ENCODE results near the gene RBM8A. TPM values are rescaled to one million over a fixed set of nuclear protein-coding genes. Genes with fewer than 3 reads are reported as not detected.

RBM8A gene
- polyA plus RNA-seq, 10 donors: 113 to 144 (median 122) TPM

DNA sequence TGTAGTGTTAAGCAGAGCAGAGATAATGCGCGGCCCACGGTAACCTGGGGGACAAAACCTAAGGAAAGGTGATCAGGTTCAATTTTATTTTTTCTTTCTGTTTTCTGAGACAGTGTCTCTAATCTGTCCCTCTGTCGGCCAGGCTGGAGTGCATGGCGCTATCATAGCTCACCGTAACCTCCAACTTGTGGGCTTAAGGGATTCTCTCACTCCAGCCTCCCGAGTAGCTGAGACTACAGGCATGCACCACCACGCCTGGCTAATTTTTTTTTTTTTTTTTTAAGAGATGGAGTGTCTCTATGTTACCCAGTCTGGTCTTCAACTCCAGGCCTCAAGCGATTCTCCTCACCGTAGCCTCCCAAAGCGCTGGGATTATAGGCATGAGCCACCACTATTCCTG lies 40.9 kb downstream of the RBM8A start:
- DNase-seq: peak in 1 of 3 donors; percentile 27

DNA sequence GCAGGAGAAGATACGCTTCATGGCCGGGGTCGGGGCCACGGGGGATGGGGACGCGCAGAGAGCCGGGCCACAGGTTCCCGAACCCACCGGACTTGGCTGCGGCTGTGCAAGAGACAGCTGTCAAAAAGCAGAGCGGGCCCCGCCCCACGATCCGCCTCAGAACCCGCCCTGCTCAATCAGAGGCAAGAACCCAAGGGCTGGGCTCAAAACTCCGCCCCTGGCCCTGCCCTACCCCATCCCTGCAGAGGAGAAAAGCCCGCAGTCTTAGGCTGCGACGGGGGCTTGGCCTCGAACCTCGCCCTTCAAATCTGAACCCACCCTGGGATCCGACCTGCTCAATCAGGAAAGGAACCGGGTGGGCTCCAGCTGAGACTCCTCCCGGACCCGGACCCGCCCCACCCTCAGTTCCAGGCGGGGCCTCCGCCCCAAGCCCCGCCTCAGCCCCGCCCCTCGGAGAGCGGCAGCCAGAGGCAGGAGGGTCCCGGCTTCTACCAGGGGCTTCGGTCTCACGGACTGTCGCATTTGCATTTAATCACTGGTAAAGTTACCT lies 41.5 kb downstream of the RBM8A start, which contains the start of gene ANKRD35:
TSS of gene ANKRD35 (minus strand) at position 129 of the 550 bp plus-strand sequence. CDS start at position 21, 108 bp downstream.
- peak; percentile 57 to 93 (median 75) for DNase-seq

DNA sequence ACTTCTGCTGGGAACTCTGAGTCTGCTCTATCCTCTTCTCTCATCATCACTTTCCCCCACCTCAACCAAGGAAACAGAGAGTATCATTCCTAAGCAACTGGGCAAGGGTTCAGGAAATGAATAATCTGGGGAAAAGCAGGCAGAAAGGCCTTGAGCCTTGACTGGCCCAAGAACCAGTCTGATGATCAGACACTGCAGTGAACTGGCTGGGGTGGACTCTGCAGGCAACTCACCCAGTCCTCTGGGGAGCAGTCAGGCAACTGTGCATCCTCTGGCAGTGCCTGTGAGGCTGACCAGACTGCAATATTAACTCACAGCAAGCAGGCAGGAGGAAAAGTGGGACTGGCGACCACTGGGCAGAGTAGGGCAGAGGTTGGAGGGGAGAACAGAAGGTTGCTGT lies 42.6 kb downstream of the RBM8A start:
- DNase-seq: no peak

DNA sequence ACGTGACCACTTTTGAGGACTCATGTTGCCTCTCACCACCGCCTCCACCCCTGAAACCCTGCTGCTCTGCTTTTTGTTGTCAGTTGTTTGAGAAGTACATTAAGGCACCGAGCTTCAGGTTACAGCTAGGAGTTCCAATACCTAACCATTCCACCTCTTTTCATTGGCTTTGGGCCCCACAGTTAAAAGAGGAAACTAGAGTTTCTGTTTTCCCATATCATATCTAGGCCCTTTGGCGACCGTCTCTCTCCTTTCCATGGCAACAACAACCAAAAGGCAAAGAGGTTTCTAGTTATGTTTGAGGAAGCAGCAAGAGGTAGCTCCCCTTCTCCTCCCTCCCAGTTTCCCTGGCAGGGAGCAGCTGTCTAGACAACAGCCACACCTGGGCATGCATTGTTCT lies 47.5 kb downstream of the RBM8A start:
- DNase-seq: no peak

DNA sequence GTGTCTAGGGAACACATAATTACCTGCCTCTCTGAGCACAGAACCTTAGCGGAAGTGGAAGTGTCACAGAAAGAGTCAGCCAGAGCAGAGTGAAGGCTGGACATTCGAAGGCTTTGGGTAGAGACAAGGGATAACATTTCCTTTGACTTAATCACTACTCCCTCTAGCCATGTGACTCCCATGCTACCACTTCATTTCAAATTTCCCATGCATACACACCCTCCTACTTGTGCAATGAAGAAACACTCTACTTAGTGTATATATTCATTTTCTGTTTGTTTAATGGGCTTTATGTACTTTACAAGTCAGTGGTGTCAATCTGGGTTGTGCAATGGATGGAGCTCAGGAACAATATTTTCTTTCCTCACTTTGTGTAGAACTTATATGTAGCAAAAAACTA lies 48.6 kb downstream of the RBM8A start:
- DNase-seq: no peak

DNA sequence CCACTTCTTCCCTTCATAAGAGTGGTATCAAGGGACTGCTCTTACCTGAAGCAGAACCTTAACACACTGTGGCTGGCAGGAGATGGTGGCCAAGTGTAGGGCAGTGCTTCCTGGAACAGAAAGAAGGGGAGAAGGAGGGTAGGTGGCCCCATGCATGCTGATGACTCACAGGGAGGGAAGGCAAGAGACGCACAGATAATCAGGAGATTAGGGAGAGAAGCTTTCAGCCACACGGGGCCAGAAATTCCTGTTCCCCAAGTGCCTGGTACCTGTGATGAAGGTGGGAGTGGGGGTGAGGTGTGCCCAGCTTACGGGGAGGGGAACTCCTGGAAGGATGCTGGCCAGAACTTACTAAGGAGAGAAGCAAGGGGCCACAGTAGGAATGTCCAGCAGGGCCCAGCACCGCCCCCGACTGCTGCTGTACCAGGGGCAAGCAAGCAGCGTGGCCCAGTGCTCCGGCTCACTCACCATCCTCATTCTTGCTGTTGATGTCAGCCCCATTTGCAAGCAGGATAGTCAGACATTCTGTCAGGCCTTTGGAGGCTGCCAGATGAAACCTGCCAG lies 49.3 kb downstream of the RBM8A start:
- DNase-seq: no peak

DNA sequence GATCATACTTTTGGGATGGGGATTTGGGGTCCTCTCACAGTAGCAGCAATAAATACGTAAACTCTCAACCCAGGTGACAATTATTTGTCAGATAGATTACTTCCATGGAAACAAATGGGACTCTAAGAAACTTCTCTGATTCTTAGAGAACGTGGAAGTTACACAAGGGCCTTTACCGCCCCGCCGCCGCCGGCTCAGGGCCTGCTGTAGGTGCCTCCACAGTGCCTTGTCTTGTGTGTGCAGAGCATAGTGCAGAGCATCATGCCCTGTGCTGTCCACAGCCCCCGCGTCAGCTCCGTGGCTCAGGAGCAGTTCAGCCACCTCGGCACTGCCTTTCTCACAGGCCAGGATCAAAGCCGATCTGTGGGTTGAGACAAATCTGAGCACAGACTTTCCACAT lies 52.6 kb downstream of the RBM8A start:
- DNase-seq: no peak

DNA sequence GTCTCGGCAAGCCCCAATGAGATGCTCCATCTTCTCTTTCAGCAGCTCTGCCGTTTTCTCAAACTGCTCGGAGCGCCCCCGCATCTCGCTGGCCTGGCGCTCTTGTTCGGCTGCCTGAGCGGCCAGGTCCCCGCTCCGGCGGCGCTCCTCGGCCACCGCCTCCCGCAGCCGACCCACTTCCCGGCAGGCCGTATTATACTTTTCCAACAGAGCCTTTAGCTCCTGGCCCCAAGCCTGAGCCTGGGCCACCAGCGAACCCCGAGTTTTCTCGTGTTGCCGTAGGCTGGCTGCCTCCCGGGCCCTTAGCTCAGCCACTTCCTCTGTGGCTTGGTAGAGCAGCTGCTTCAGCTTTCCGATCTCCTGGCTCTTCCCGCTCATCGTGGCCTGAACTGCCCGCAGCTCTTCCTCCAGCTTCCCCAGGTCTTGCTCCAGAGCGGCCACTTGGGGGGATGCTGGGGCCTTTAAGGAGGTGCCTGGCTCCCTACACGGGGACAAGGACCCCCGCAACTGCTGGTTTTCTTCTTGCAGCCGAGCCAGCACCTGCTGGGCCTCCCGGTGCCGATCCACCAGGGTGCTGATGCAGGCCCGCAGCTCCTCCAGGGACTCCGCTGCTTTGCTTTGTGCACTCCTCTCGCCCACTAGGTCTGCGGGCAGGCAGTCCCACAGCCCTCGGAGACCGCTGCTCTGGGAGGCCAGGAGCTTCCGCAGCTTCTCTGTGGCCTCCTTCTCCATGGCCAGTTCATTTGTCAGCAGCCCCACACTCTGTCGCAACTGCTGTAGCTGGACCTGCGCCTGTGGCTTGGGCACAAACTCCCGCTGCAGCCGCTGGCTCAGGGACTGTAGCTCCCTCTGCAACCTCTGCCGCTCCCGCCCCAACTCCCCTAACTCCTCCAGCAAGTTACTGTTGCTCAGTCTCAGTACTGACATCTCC lies 55.0 kb downstream of the RBM8A start:
- peak in 2 of 3 donors; percentile 69 to 91 for DNase-seq

Other genes with a start within 250 kb of the RBM8A start
- 1 to 10 TPM in 4 of 10 donors, under 1 TPM in 6; 0.34 to 1.5 (median 0.91) TPM for gene PDZK1, start 220.1 kb downstream of the RBM8A start, polyA plus RNA-seq (ENCODE audit: insufficient read length in 10 of 10)
- 1 to 10 TPM in 4 of 10 donors, under 1 TPM in 6; 0.25 to 1.8 (median 0.62) TPM for gene CD160, start 208.0 kb downstream of the RBM8A start, polyA plus RNA-seq (ENCODE audit: insufficient read length in 10 of 10)
- 10 to 100 TPM; 11.2 to 21.2 (median 15.5) TPM for gene RNF115, start 103.4 kb downstream of the RBM8A start, polyA plus RNA-seq (ENCODE audit: insufficient read length in 10 of 10)
- 10 to 100 TPM; 18.2 to 22.9 (median 21.0) TPM for gene POLR3C, start 103.3 kb downstream of the RBM8A start, polyA plus RNA-seq (ENCODE audit: insufficient read length in 10 of 10)
- gene NUDT17, start 81.9 kb downstream of the RBM8A start, polyA plus RNA-seq (ENCODE audit: insufficient read length in 10 of 10): 10 to 100 TPM in 8 of 10 donors, 1 to 10 TPM in 2; 8.4 to 17.9 (median 12.9) TPM
- 10 to 100 TPM; 37.9 to 62.4 (median 45.7) TPM for gene PIAS3, start 68.4 kb downstream of the RBM8A start, polyA plus RNA-seq (ENCODE audit: insufficient read length in 10 of 10)
- gene ANKRD35, start 41.6 kb downstream of the RBM8A start, polyA plus RNA-seq (ENCODE audit: insufficient read length in 10 of 10): 1 to 10 TPM; 1.8 to 4.6 (median 2.3) TPM
- 10 to 100 TPM in 2 of 10 donors, 1 to 10 TPM in 8; 2.4 to 17.0 (median 7.5) TPM for gene ITGA10, start 17.4 kb downstream of the RBM8A start, polyA plus RNA-seq (ENCODE audit: insufficient read length in 10 of 10)
- gene PEX11B, start 8.8 kb downstream of the RBM8A start, polyA plus RNA-seq (ENCODE audit: insufficient read length in 10 of 10): 10 to 100 TPM; 19.5 to 27.3 (median 23.9) TPM
- 10 to 100 TPM; 26.1 to 33.0 (median 30.1) TPM for gene LIX1L, start 30.5 kb upstream of the RBM8A start, polyA plus RNA-seq (ENCODE audit: insufficient read length in 10 of 10)
- 1 to 10 TPM in 6 of 10 donors, under 1 TPM in 4; 0.73 to 1.4 (median 1.1) TPM for gene ANKRD34A, start 37.1 kb upstream of the RBM8A start, polyA plus RNA-seq (ENCODE audit: insufficient read length in 10 of 10)
- 10 to 100 TPM; 32.9 to 41.1 (median 37.8) TPM for gene POLR3GL, start 37.2 kb upstream of the RBM8A start, polyA plus RNA-seq (ENCODE audit: insufficient read length in 10 of 10)
- 100 to 1,000 TPM; 214 to 318 (median 275) TPM for gene TXNIP, start 69.1 kb upstream of the RBM8A start, polyA plus RNA-seq (ENCODE audit: insufficient read length in 10 of 10)
- 100 to 1,000 TPM; 103 to 254 (median 180) TPM for gene HJV, start 94.3 kb upstream of the RBM8A start, polyA plus RNA-seq (ENCODE audit: insufficient read length in 10 of 10)
- 1 to 10 TPM; 1.3 to 2.2 (median 1.5) TPM for gene NBPF10, start 217.3 kb upstream of the RBM8A start, polyA plus RNA-seq (ENCODE audit: insufficient read length in 10 of 10)